ENCODE measurements around the gene DDX11. TPM values are rescaled to one million over a fixed set of nuclear protein-coding genes. Genes with fewer than 3 reads are reported as not detected.
A peak's percentile ranks its signal among the peaks of the same experiment; 100 is the strongest.
"Not testable (repeated sequence)": the region's sequence is repeated elsewhere in the genome, so short reads cannot be mapped to it uniquely, and the experiment has no call there.

DDX11 gene
- total RNA-seq, 2 experiments from 2014 or later: 141 to 143 TPM

- DNase-seq, H3K9me3 Mint-ChIP-seq, H3K27me3 Mint-ChIP-seq, H3K4me1 Mint-ChIP-seq, H3K27ac Mint-ChIP-seq, H3K4me3 Mint-ChIP-seq: not testable (repeated sequence)
- H3K36me3 Mint-ChIP-seq: peaks cover 16% of the 10 kb centered on the region
These were observed 27.0 kb downstream of the DDX11 start for GRCh38 chr12:31100503-31101208.

- H3K27me3 Mint-ChIP-seq, DNase-seq, H3K4me3 Mint-ChIP-seq, H3K27ac Mint-ChIP-seq, H3K9me3 Mint-ChIP-seq, H3K4me1 Mint-ChIP-seq: not testable (repeated sequence)
- peaks cover 12% of the 10 kb centered on the region for H3K36me3 Mint-ChIP-seq
These were observed 28.5 kb downstream of the DDX11 start for GRCh38 chr12:31102125-31102524.

- H3K9me3 Mint-ChIP-seq, H3K27me3 Mint-ChIP-seq, H3K27ac Mint-ChIP-seq, DNase-seq, H3K4me3 Mint-ChIP-seq, H3K4me1 Mint-ChIP-seq: not testable (repeated sequence)
- H3K36me3 Mint-ChIP-seq: peaks cover 12% of the 10 kb centered on the region
These were observed 28.9 kb downstream of the DDX11 start for GRCh38 chr12:31102596-31102995.

- peaks cover 12% of the 10 kb centered on the region for H3K36me3 Mint-ChIP-seq
These were observed 29.9 kb downstream of the DDX11 start for GRCh38 chr12:31103561-31103975.

GRCh38 chr12:31104220-31104619 lies 30.6 kb downstream of the DDX11 start:
- H3K27me3 Mint-ChIP-seq, H3K4me3 Mint-ChIP-seq, H3K27ac Mint-ChIP-seq, H3K4me1 Mint-ChIP-seq, H3K9me3 Mint-ChIP-seq, DNase-seq: not testable (repeated sequence)
- H3K36me3 Mint-ChIP-seq: peaks cover 11% of the 10 kb centered on the region

More at GRCh38 chr12:31103561-31103975, 29.9 kb downstream of the DDX11 start:
- not testable (repeated sequence) for DNase-seq, H3K4me3 Mint-ChIP-seq, H3K27ac Mint-ChIP-seq, H3K9me3 Mint-ChIP-seq, H3K27me3 Mint-ChIP-seq, H3K4me1 Mint-ChIP-seq

GRCh38 chr12:31104773-31105172 lies 31.1 kb downstream of the DDX11 start:
- not testable (repeated sequence) for H3K4me3 Mint-ChIP-seq, H3K27ac Mint-ChIP-seq, H3K4me1 Mint-ChIP-seq, H3K27me3 Mint-ChIP-seq, H3K9me3 Mint-ChIP-seq, DNase-seq
- H3K36me3 Mint-ChIP-seq: peaks cover 11% of the 10 kb centered on the region

- peaks cover 11% of the 10 kb centered on the region for H3K36me3 Mint-ChIP-seq
- H3K27ac Mint-ChIP-seq: no peak overlapping the region
- DNase-seq: no peak
- H3K27me3 Mint-ChIP-seq: no peaks in the 10 kb centered on the region
- no peaks in the 10 kb centered on the region for H3K4me1 Mint-ChIP-seq
- H3K4me3 Mint-ChIP-seq: no peak overlapping the region
- H3K9me3 Mint-ChIP-seq: no peaks in the 10 kb centered on the region
These were observed 32.0 kb downstream of the DDX11 start for GRCh38 chr12:31105668-31106067.

- Mint-ChIP-seq H3K27ac (no peak overlapping the region), H3K27me3 (peaks cover 3% of the 10 kb centered on the region), H3K4me3 (no peak overlapping the region), H3K4me1 (no peaks in the 10 kb centered on the region), H3K9me3 (no peaks in the 10 kb centered on the region), H3K36me3 (peaks cover 7% of the 10 kb centered on the region)
- no peak for DNase-seq
These were observed 32.6 kb downstream of the DDX11 start for GRCh38 chr12:31106101-31106803.

- H3K27me3 Mint-ChIP-seq: peaks cover 17% of the 10 kb centered on the region
- H3K9me3 Mint-ChIP-seq, DNase-seq, H3K27ac Mint-ChIP-seq, H3K4me1 Mint-ChIP-seq, H3K4me3 Mint-ChIP-seq, H3K36me3 Mint-ChIP-seq: not testable (repeated sequence)
These were observed 36.1 kb downstream of the DDX11 start for GRCh38 chr12:31109773-31110172.

GRCh38 chr12:31110263-31110662 lies 36.6 kb downstream of the DDX11 start:
- H3K36me3 Mint-ChIP-seq, DNase-seq, H3K27ac Mint-ChIP-seq, H3K4me1 Mint-ChIP-seq, H3K9me3 Mint-ChIP-seq, H3K4me3 Mint-ChIP-seq: not testable (repeated sequence)
- peaks cover 20% of the 10 kb centered on the region for H3K27me3 Mint-ChIP-seq

GRCh38 chr12:31115092-31115601 lies 41.5 kb downstream of the DDX11 start:
- not testable (repeated sequence) for H3K4me1 Mint-ChIP-seq, H3K27ac Mint-ChIP-seq, H3K9me3 Mint-ChIP-seq, DNase-seq, H3K36me3 Mint-ChIP-seq, H3K4me3 Mint-ChIP-seq
- H3K27me3 Mint-ChIP-seq: peaks cover 42% of the 10 kb centered on the region

- peaks cover 36% of the 10 kb centered on the region for H3K27me3 Mint-ChIP-seq
- not testable (repeated sequence) for H3K9me3 Mint-ChIP-seq, H3K36me3 Mint-ChIP-seq, H3K27ac Mint-ChIP-seq, H3K4me1 Mint-ChIP-seq, DNase-seq
- H3K4me3 Mint-ChIP-seq: peak overlapping the region; percentile 73
These were observed 43.2 kb downstream of the DDX11 start for GRCh38 chr12:31116846-31117202.

- Mint-ChIP-seq H3K4me3 (peak overlapping the region; percentile 73), H3K27ac (no peak overlapping the region), H3K36me3 (no peaks in the 10 kb centered on the region), H3K27me3 (peaks cover 36% of the 10 kb centered on the region), H3K4me1 (peaks cover 3% of the 10 kb centered on the region), H3K9me3 (no peaks in the 10 kb centered on the region)
- peak; percentile 77 for DNase-seq
These were observed 43.7 kb downstream of the DDX11 start for GRCh38 chr12:31117203-31118011.

- Mint-ChIP-seq H3K4me3 (peak overlapping the region; percentile 62), H3K27ac (no peak overlapping the region), H3K27me3 (peaks cover 25% of the 10 kb centered on the region), H3K4me1 (peaks cover 3% of the 10 kb centered on the region), H3K36me3 (no peaks in the 10 kb centered on the region), H3K9me3 (no peaks in the 10 kb centered on the region)
- peak; percentile 29 for DNase-seq
These were observed 44.9 kb downstream of the DDX11 start for GRCh38 chr12:31118347-31119191.
